Right hindlimb (tissue), 1 donor: ENCODE data around the gene CAPRIN1.

Experiments
- DNase-seq: peaks from one replicate; pipeline ENCODE4 v3.0.0-alpha.2; 2018

The CAPRIN1 gene

GRCh38 chr11:34098813-34099212 lies 47.3 kb downstream of the CAPRIN1 start:
- no peak for DNase-seq

GRCh38 chr11:34104680-34105078 lies 53.1 kb downstream of the CAPRIN1 start:
- no peak for DNase-seq

GRCh38 chr11:34105079-34105956 lies 53.8 kb downstream of the CAPRIN1 start, which contains the start of gene NAT10:
TSS of gene NAT10 (plus strand) at chr11:34105629. CDS start at chr11:34108226, 2,597 bp downstream.
- DNase-seq = peak; percentile 98

GRCh38 chr11:34105957-34106504 lies 54.5 kb downstream of the CAPRIN1 start:
- DNase-seq = peak; percentile 26

- DNase-seq = no peak
These were observed 60.3 kb downstream of the CAPRIN1 start for GRCh38 chr11:34111722-34112270.

GRCh38 chr11:34114014-34114413 lies 62.5 kb downstream of the CAPRIN1 start:
- no peak for DNase-seq

GRCh38 chr11:34114471-34114870 lies 62.9 kb downstream of the CAPRIN1 start:
- DNase-seq = no peak

- no peak for DNase-seq
These were observed 69.1 kb downstream of the CAPRIN1 start for GRCh38 chr11:34120651-34121050.

- DNase-seq = no peak
These were observed 73.5 kb downstream of the CAPRIN1 start for GRCh38 chr11:34124885-34125668.

- no peak for DNase-seq
These were observed 75.7 kb downstream of the CAPRIN1 start for GRCh38 chr11:34126959-34127848.

GRCh38 chr11:34128824-34129223 lies 77.3 kb downstream of the CAPRIN1 start:
- DNase-seq = no peak

GRCh38 chr11:34132261-34132965 lies 80.9 kb downstream of the CAPRIN1 start:
- no peak for DNase-seq

- DNase-seq = no peak
These were observed 83.2 kb downstream of the CAPRIN1 start for GRCh38 chr11:34134765-34135164.

- DNase-seq = no peak
These were observed 83.9 kb downstream of the CAPRIN1 start for GRCh38 chr11:34135439-34135838.

- no peak for DNase-seq
These were observed 84.9 kb downstream of the CAPRIN1 start for GRCh38 chr11:34136420-34136819.

- no peak for DNase-seq
These were observed 87.8 kb downstream of the CAPRIN1 start for GRCh38 chr11:34139346-34139745.

GRCh38 chr11:34140149-34140548 lies 88.6 kb downstream of the CAPRIN1 start:
- DNase-seq = no peak

- DNase-seq = no peak
These were observed 91.5 kb downstream of the CAPRIN1 start for GRCh38 chr11:34143048-34143447.

GRCh38 chr11:34145073-34145472 lies 93.5 kb downstream of the CAPRIN1 start:
- DNase-seq = no peak

- DNase-seq = no peak
These were observed 94.4 kb downstream of the CAPRIN1 start for GRCh38 chr11:34145847-34146381.

GRCh38 chr11:34146411-34146810 lies 94.9 kb downstream of the CAPRIN1 start:
- DNase-seq = no peak
